A549 (cell line): Measurements from ENCODE around the gene ERICH6. TPM values are rescaled to one million over a fixed set of nuclear protein-coding genes. Genes with fewer than 3 reads are reported as not detected.

ENCODE experiments used
- ATAC-seq, 2 experiments: fragments of 200-7000 bp in 1 of 2; fragments of >200 bp in 1 of 2; cut with Nextera tagmentation in 1 of 2; cut with Tn5 transposase in 1 of 2; 3 replicates each; pipeline versions ENCODE4 v1.8.0 to v1.9.1; 2018 to 2020; ENCODE audit warnings: mild to moderate bottlenecking in 1 of 2, moderate library complexity in 1 of 2
- CTCF ChIA-PET: fragments of 300-600 bp; sonication (Branson Sonifier 250); formaldehyde crosslinking; extraction: SDS; loops from one replicate; lab custom pipeline; 2021; ENCODE audit warnings: antibody characterized with exemption, inconsistent platforms; lab: Yijun Ruan, JAX
- POLR2A ChIA-PET: fragments of 350-600 bp; formaldehyde crosslinking; extraction: SDS; loops from one replicate; lab custom pipeline; 2021; ENCODE audit warnings: antibody characterized with exemption, inconsistent platforms; lab: Yijun Ruan, JAX
- DNase-seq, 2 experiments: peaks; one replicate each; pipeline versions ENCODE4 v3.0.0 to v3.0.0-alpha.2; 2011 to 2016; ENCODE audit warnings: low read depth in 1 of 2, low spot score in 1 of 2
- FAIRE-seq: peaks from 2 replicates; lab custom pipeline; 2011; peaks lifted over from hg19 to GRCh38; lab: Jason Lieb, UNC
- H3K27ac ChIP-seq, 2 experiments: fragments of >200 bp; sonication (Bioruptor Twin); formaldehyde crosslinking; 3 replicates each; pipeline ENCODE4 v1.5.1; 2016 to 2017
- H3K4me1 ChIP-seq: fragments of >200 bp; sonication (Bioruptor Twin); formaldehyde crosslinking; 3 replicates; pipeline ENCODE4 v1.6.1; 2016
- H3K4me2 ChIP-seq: fragments of >200 bp; sonication (Bioruptor Twin); formaldehyde crosslinking; 3 replicates; pipeline ENCODE4 v1.6.1; 2016
- H3K4me3 ChIP-seq: fragments of >200 bp; sonication (Bioruptor Twin); formaldehyde crosslinking; 3 replicates; pipeline ENCODE4 v1.5.1; 2016
- H3K9me3 ChIP-seq: fragments of >200 bp; sonication (Bioruptor Twin); formaldehyde crosslinking; 3 replicates; pipeline ENCODE4 v1.6.1; 2016
- CBX8 ChIP-seq: fragments of 200-600 bp; sonication (generic); IDR thresholded peaks from 2 replicates; pipeline ENCODE4 v1.6.1; 2016
- ESRRA ChIP-seq: fragments of 150-350 bp; IDR thresholded peaks from 2 replicates; pipeline ENCODE4 v1.6.1; 2014; ENCODE audit warnings: mild to moderate bottlenecking, low read length, borderline replicate concordance
- FOSB ChIP-seq: fragments of 250-450 bp; sonication (Bioruptor Pico); IDR thresholded peaks from 2 replicates; pipeline ENCODE4 v1.5.0; 2020; ENCODE audit warnings: mild to moderate bottlenecking, moderate library complexity
- FOSL2 ChIP-seq, 2 experiments: fragments of 450-650 bp in 1 of 2; fragments of >200 bp in 1 of 2; sonication (Bioruptor Twin) in 1 of 2; formaldehyde crosslinking; IDR thresholded peaks; 2 replicates each; pipeline versions ENCODE4 v1.5.0 to v1.6.1; 2016 to 2020; ENCODE audit warnings: mild to moderate bottlenecking in 1 of 2, moderate library complexity in 1 of 2
- FOXS1 ChIP-seq: fragments of 250-450 bp; sonication (Bioruptor Pico); IDR thresholded peaks from 2 replicates; pipeline ENCODE4 v1.5.0; 2020; ENCODE audit warnings: mild to moderate bottlenecking, moderate library complexity
- GATA3 ChIP-seq: IDR thresholded peaks from 2 replicates; pipeline ENCODE4 v1.6.1; 2012; ENCODE audit warnings: borderline replicate concordance
- HDAC2 ChIP-seq: fragments of 200-600 bp; sonication (generic); IDR thresholded peaks from 2 replicates; pipeline ENCODE4 v1.6.1; 2016
- NFE2L2 ChIP-seq: fragments of 150-350 bp; conservative IDR thresholded peaks from 2 replicates; pipeline ENCODE4 v1.6.1; 2014; ENCODE audit warnings: low read length
- NR3C1 ChIP-seq: fragments of >200 bp; sonication (Bioruptor Twin); formaldehyde crosslinking; IDR thresholded peaks from 3 replicates; pipeline ENCODE4 v1.6.1; 2017
- TFCP2L1 ChIP-seq: fragments of 250-450 bp; sonication (Bioruptor Pico); IDR thresholded peaks from 2 replicates; pipeline ENCODE4 v1.5.0; 2021; ENCODE audit warnings: mild to moderate bottlenecking
- TP53 ChIP-seq: fragments of 250-450 bp; sonication (Bioruptor Pico); IDR thresholded peaks from 2 replicates; pipeline ENCODE4 v1.5.0; 2021; ENCODE audit warnings: mild to moderate bottlenecking, moderate library complexity
- ZC3H11A ChIP-seq: fragments of 450-650 bp; IDR thresholded peaks from 2 replicates; pipeline ENCODE4 v1.6.1; 2014; ENCODE audit warnings: antibody characterized with exemption, mild to moderate bottlenecking
- WGBS: methylation state at CpG from one replicate; pipeline ENCODE4 v1.1.6; 2017; ENCODE audit errors: missing lambda C conversion rate; 5-methylcytosine and 5-hydroxymethylcytosine counted together
- polyA plus RNA-seq, 4 experiments: library from polyadenylated mRNA; depleted of rRNA in 3 of 4; stranded (reverse); fragments of >200 nt; fragmentation: RNase III in 1 of 4; extraction: RNeasy Plus Mini Kit Qiagen cat#74134 plus additional on column Dnase treatment in 1 of 4; gene quantifications; 2 replicates in 3 of 4; 3 replicates in 1 of 4; pipeline ENCODE4 v1.2.3, GENCODE V29; 2011 to 2017
- TF ChIP-seq, protein P1 (sequence below): IDR thresholded peaks from 2 replicates; pipeline ENCODE4 v1.6.1; 2012
- TF ChIP-seq, protein P2 (sequence below): fragments of 250-450 bp; sonication (Bioruptor Pico); IDR thresholded peaks from 2 replicates; pipeline ENCODE4 v1.5.0; 2020; ENCODE audit warnings: low read depth, mild to moderate bottlenecking, moderate library complexity
- TF ChIP-seq, protein P3 (sequence below): fragments of 150-350 bp; IDR thresholded peaks from 2 replicates; pipeline ENCODE4 v1.6.1; 2014; ENCODE audit warnings: low read depth, mild to moderate bottlenecking, low read length
- TF ChIP-seq, protein P4 (sequence below): fragments of >200 bp; sonication (Bioruptor Twin); formaldehyde crosslinking; IDR thresholded peaks from 2 replicates; pipeline ENCODE4 v1.6.1; 2016
- TF ChIP-seq, protein P5 (sequence below): fragments of 250-450 bp; sonication (Bioruptor Pico); IDR thresholded peaks from 2 replicates; pipeline ENCODE4 v1.5.0; 2021; ENCODE audit warnings: mild to moderate bottlenecking, moderate library complexity, borderline replicate concordance
- TF ChIP-seq, protein P6 (sequence below): fragments of >200 bp; sonication (Bioruptor Twin); formaldehyde crosslinking; IDR thresholded peaks from 3 replicates; pipeline ENCODE4 v1.5.1; 2016
- TF ChIP-seq, protein P7 (sequence below): fragments of 200-600 bp; sonication (generic); IDR thresholded peaks from 2 replicates; pipeline ENCODE4 v1.6.1; 2016; ENCODE audit warnings: antibody characterized with exemption, mild to moderate bottlenecking, moderate library complexity

ERICH6 gene
- polyA plus RNA-seq, 2 of the 4 experiments (the other 2 are of a cell fraction): 0.06 TPM; not detected in 1

DNA sequence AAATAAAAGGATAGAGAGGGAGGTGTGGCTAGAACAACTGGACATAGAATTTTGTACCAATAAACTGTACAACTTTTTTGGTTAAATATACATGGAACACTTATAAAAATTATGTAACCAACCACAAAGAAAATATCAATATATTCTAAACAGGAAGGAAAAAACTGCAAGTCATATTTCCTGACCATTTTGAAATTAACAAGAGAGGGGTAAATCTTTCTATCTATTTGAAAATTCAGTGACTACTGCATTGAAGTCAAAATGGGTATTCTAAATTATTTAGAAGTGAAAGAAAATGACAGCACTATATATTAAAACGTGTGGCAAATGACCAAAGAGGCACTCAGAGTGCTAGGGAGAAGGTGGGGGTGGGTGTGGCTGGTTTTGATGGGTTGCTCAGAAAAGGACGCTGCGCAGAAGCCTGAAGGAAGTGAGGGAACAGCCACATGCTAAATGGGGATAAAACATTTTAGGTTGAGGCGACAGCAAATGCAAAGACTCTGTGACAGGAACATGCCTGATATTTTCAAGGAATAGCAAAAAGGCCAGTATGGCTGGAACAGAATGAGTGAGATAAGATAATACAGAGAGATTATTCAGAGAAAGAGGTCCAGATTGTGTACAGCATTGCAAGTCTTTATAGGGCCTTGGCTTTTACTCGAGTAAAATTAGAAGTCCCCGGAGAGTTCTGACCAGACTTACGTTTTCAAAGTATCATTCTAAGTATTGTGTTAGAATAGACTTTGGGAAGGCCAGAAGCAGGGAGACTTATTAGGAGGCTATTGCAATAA is 41.1 kb downstream of the ERICH6 start (continued):
- TF ChIP-seq TP53 (CRISPR knock-in tag): no peak

DNA sequence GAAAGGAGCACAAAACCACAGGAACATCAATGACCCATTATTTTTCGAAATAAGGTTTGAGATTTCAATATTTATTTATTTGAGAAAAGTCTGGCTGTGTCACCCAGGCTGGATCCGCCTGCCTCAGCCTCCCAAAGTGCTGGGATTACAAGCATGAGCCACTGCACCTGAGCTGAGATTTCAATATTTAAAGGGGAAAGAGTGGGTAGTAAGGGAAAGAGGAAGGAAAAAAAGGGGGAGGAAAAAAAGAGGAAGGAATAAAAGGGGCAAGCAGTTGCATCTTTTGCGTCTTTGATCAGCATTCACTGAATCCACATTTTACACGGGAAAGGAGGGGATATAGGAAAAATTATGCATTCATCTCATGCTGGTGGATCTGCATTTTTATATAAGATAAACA is 47.4 kb downstream of the ERICH6 start:
- Histone ChIP-seq H3K4me1 (no peaks in the 10 kb centered on the region), H3K4me3 (no peak overlapping the region), H3K27ac (no peak overlapping the region), H3K9me3 (no peaks in the 10 kb centered on the region), H3K4me2 (no peak overlapping the region)
- POLR2A ChIA-PET: interaction anchor here (1.1 kb wide), 1 partner anchor 107 kb away, joined by 4 read pairs; the partner anchor contains the start of gene SIAH2
- DNase-seq (no peak), ATAC-seq (no peak), FAIRE-seq (no peak)
- WGBS: 55% methylated on average over 4 of the region's 4 CpGs
- CTCF ChIA-PET: interaction anchor here (1.2 to 1.6 kb wide), 3 partner anchors 7 to 18 kb away, joined by 3 read pairs; no protein-coding TSS in a partner anchor
- TF ChIP-seq, protein P1, sequence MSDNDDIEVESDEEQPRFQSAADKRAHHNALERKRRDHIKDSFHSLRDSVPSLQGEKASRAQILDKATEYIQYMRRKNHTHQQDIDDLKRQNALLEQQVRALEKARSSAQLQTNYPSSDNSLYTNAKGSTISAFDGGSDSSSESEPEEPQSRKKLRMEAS: no peak
- TF ChIP-seq, protein P2, sequence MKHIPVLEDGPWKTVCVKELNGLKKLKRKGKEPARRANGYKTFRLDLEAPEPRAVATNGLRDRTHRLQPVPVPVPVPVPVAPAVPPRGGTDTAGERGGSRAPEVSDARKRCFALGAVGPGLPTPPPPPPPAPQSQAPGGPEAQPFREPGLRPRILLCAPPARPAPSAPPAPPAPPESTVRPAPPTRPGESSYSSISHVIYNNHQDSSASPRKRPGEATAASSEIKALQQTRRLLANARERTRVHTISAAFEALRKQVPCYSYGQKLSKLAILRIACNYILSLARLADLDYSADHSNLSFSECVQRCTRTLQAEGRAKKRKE (CRISPR knock-in tag): no peak
- no peak for TF ChIP-seq FOSL2 (IDR thresholded peaks at IDR 0.05)
- no peak for TF ChIP-seq FOSL2 (CRISPR knock-in tag; IDR thresholded peaks at IDR 0.05)
- TF ChIP-seq CBX8: no peak
- no peak for TF ChIP-seq FOXS1 (CRISPR knock-in tag)
- TF ChIP-seq ZC3H11A: no peak
- no peak for TF ChIP-seq ESRRA
- TF ChIP-seq, protein P3, sequence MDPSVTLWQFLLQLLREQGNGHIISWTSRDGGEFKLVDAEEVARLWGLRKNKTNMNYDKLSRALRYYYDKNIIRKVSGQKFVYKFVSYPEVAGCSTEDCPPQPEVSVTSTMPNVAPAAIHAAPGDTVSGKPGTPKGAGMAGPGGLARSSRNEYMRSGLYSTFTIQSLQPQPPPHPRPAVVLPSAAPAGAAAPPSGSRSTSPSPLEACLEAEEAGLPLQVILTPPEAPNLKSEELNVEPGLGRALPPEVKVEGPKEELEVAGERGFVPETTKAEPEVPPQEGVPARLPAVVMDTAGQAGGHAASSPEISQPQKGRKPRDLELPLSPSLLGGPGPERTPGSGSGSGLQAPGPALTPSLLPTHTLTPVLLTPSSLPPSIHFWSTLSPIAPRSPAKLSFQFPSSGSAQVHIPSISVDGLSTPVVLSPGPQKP: no peak
- TF ChIP-seq, protein P4, sequence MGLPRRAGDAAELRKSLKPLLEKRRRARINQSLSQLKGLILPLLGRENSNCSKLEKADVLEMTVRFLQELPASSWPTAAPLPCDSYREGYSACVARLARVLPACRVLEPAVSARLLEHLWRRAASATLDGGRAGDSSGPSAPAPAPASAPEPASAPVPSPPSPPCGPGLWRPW: no peak
- TF ChIP-seq TFCP2L1 (CRISPR knock-in tag): no peak
- TF ChIP-seq, protein P5, sequence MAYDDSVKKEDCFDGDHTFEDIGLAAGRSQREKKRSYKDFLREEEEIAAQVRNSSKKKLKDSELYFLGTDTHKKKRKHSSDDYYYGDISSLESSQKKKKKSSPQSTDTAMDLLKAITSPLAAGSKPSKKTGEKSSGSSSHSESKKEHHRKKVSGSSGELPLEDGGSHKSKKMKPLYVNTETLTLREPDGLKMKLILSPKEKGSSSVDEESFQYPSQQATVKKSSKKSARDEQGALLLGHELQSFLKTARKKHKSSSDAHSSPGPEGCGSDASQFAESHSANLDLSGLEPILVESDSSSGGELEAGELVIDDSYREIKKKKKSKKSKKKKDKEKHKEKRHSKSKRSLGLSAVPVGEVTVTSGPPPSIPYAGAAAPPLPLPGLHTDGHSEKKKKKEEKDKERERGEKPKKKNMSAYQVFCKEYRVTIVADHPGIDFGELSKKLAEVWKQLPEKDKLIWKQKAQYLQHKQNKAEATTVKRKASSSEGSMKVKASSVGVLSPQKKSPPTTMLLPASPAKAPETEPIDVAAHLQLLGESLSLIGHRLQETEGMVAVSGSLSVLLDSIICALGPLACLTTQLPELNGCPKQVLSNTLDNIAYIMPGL (CRISPR knock-in tag): no peak
- TF ChIP-seq, protein P6, sequence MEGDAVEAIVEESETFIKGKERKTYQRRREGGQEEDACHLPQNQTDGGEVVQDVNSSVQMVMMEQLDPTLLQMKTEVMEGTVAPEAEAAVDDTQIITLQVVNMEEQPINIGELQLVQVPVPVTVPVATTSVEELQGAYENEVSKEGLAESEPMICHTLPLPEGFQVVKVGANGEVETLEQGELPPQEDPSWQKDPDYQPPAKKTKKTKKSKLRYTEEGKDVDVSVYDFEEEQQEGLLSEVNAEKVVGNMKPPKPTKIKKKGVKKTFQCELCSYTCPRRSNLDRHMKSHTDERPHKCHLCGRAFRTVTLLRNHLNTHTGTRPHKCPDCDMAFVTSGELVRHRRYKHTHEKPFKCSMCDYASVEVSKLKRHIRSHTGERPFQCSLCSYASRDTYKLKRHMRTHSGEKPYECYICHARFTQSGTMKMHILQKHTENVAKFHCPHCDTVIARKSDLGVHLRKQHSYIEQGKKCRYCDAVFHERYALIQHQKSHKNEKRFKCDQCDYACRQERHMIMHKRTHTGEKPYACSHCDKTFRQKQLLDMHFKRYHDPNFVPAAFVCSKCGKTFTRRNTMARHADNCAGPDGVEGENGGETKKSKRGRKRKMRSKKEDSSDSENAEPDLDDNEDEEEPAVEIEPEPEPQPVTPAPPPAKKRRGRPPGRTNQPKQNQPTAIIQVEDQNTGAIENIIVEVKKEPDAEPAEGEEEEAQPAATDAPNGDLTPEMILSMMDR: no peak
- no peak for TF ChIP-seq FOSB (CRISPR knock-in tag)

DNA sequence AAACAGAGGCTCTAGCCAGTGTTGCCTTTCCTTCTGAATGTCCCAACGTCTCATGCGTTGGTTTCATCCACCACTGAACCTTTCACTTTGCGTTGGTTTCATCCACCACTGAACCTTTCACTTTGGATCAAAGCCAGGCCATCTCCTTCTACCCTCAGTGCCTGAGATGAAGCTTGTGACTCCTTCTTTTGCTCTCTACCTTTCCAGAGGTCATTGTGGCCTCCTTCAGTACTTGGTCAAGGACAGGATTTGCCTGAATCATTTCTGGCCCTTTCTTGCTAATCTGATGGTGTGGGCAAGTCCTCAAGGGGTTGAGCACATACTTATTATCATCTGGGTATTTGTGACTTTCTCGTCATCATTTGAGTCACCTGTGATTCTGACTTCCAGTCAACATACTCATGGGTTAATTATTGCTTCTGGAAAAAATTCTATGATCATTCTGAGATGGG is 50.6 kb downstream of the ERICH6 start:
- Histone ChIP-seq H3K4me1 (no peaks in the 10 kb centered on the region), H3K4me2 (no peak overlapping the region), H3K27ac (no peak overlapping the region), H3K4me3 (no peak overlapping the region), H3K9me3 (no peaks in the 10 kb centered on the region)
- POLR2A ChIA-PET: interaction anchor here (0.5 kb wide), 1 partner anchor 51 kb away, joined by 3 read pairs; the partner anchor contains the start of gene ERICH6
- CTCF ChIA-PET: no interaction called here
- ATAC-seq: no peak
- no peak for DNase-seq
- WGBS: 65% methylated on average over 4 of the region's 4 CpGs
- no peak for FAIRE-seq
- TF ChIP-seq NR3C1 (no peak), TP53 (CRISPR knock-in tag) (no peak), ESRRA (no peak), CBX8 (no peak), FOSL2 (IDR thresholded peaks at IDR 0.05) (no peak), FOSL2 (CRISPR knock-in tag; IDR thresholded peaks at IDR 0.05) (no peak), GATA3 (no peak), NFE2L2 (no peak), HDAC2 (no peak)
- TF ChIP-seq, protein P7, sequence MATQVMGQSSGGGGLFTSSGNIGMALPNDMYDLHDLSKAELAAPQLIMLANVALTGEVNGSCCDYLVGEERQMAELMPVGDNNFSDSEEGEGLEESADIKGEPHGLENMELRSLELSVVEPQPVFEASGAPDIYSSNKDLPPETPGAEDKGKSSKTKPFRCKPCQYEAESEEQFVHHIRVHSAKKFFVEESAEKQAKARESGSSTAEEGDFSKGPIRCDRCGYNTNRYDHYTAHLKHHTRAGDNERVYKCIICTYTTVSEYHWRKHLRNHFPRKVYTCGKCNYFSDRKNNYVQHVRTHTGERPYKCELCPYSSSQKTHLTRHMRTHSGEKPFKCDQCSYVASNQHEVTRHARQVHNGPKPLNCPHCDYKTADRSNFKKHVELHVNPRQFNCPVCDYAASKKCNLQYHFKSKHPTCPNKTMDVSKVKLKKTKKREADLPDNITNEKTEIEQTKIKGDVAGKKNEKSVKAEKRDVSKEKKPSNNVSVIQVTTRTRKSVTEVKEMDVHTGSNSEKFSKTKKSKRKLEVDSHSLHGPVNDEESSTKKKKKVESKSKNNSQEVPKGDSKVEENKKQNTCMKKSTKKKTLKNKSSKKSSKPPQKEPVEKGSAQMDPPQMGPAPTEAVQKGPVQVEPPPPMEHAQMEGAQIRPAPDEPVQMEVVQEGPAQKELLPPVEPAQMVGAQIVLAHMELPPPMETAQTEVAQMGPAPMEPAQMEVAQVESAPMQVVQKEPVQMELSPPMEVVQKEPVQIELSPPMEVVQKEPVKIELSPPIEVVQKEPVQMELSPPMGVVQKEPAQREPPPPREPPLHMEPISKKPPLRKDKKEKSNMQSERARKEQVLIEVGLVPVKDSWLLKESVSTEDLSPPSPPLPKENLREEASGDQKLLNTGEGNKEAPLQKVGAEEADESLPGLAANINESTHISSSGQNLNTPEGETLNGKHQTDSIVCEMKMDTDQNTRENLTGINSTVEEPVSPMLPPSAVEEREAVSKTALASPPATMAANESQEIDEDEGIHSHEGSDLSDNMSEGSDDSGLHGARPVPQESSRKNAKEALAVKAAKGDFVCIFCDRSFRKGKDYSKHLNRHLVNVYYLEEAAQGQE: no peak
- TF ChIP-seq, protein P3: no peak
